ENCODE results near the gene FBL.
"Not testable (repeated sequence)": the region's sequence is repeated elsewhere in the genome, so short reads cannot be mapped to it uniquely, and the experiment has no call there.

Gene FBL

GRCh38 chr19:39881495-39882110 lies 35.4 kb upstream of the FBL start:
- TF ChIP-seq, protein P1, sequence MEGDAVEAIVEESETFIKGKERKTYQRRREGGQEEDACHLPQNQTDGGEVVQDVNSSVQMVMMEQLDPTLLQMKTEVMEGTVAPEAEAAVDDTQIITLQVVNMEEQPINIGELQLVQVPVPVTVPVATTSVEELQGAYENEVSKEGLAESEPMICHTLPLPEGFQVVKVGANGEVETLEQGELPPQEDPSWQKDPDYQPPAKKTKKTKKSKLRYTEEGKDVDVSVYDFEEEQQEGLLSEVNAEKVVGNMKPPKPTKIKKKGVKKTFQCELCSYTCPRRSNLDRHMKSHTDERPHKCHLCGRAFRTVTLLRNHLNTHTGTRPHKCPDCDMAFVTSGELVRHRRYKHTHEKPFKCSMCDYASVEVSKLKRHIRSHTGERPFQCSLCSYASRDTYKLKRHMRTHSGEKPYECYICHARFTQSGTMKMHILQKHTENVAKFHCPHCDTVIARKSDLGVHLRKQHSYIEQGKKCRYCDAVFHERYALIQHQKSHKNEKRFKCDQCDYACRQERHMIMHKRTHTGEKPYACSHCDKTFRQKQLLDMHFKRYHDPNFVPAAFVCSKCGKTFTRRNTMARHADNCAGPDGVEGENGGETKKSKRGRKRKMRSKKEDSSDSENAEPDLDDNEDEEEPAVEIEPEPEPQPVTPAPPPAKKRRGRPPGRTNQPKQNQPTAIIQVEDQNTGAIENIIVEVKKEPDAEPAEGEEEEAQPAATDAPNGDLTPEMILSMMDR (IDR thresholded peaks at IDR 0.05; ENCODE audit: extremely low read depth, missing control alignments): peak; percentile 31
- DNase-seq (ENCODE audit: low spot score): peak; percentile 74

DNA sequence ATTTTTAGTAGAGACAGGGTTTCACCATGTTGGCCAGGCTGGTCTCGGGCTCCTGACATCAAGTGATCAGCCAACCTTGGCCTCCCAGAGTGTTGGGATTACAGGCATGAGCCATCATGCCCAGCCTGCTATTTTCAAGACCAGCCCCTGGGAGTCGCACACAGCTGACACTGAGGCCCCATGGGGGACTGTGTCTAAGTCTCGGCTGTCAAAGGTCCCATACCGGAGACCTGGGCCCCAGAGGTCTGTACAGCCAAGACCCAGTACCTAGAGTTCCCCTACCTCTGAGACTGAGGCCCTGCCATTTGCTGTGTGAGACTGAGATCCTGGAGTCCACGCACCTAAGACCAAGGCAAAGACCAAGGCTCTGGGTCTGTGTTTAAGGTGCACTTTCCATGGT lies 34.1 kb upstream of the FBL start:
- not testable (repeated sequence) for DNase-seq (ENCODE audit: low spot score)

DNA sequence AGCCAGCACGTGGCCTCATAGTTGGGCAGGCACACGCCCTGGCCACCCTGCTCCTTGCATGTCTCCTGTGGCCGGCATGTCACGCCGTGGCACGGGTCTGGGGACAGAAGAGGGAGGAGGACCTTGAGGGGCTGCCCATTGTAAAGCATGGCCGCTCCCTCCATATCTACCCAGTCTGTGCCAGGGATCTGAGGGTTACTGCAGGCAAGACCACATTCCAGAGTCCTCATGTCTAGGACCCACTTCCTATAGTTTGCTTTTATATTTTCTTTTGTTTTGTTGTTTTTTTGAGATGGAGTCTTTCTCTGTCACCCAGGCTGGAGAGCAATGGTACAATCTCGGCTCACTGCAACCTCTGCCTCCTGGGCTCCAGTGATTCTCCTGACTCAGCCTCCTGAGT lies 33.6 kb upstream of the FBL start:
- DNase-seq (ENCODE audit: low spot score): not testable (repeated sequence)

DNA sequence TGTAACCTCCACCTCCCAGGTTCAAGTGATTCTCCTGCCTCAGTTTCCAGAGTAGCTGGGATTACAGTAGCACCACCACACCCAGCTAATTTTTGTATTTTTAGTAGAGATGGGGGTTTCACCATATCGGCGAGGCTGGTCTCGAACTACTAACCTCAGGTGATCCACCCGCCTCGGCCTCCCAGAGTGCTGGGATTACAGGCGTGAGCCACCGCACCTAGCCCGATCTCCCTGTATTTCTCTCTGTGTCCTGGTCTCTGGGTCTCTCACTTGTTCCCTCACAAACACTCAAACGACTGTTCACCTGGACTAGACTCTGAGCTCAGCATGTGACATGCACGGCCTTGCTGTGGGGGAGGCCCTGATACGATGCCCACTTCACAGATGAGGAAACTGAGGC lies 32.7 kb upstream of the FBL start:
- not testable (repeated sequence) for DNase-seq (ENCODE audit: low spot score)

DNA sequence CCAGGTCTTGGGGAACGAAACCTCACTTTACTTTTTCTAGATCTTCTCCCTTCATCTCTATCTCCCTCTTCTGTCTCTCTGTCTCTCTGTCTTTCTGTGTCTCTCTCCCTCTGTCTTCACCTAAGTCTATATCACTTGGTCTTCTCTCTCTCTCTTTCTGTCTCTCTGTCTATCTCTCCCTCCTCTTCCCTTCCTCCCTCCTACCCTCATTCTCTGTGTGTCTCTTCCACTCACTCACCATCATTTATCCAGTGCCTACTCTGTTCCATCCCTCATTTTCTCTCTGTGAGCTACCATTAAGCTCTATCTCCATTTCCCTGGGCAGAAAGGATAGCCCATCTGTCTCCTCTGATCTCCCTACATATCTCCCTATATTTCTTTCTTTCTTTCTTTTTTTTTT lies 32.2 kb upstream of the FBL start:
- DNase-seq (ENCODE audit: low spot score): peak; percentile 51
- TF ChIP-seq, protein P1 (IDR thresholded peaks at IDR 0.05; ENCODE audit: extremely low read depth, missing control alignments): no peak

- DNase-seq (ENCODE audit: low spot score): not testable (repeated sequence)
These were observed 31.8 kb upstream of the FBL start for GRCh38 chr19:39877982-39878381.

DNA sequence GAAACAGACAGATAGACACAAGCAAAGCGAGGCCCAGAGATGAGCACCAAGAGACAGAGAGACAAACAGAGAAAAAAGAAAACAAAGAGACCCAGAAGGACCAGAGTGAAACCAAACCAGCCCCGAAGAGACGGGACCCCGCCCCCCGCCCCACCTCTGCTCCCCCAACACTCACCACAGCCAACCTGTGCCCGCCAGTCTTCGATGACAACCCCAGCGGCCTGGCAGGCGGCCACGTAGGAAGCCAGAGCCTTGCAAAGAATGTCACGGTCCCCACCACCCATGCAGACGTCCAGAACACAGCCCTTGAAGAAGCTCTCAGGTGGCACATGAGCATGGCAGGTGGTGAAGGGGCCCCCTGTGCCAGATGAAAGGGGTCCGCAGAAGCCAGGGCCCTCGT lies 31.3 kb upstream of the FBL start:
- DNase-seq (ENCODE audit: low spot score): not testable (repeated sequence)

DNA sequence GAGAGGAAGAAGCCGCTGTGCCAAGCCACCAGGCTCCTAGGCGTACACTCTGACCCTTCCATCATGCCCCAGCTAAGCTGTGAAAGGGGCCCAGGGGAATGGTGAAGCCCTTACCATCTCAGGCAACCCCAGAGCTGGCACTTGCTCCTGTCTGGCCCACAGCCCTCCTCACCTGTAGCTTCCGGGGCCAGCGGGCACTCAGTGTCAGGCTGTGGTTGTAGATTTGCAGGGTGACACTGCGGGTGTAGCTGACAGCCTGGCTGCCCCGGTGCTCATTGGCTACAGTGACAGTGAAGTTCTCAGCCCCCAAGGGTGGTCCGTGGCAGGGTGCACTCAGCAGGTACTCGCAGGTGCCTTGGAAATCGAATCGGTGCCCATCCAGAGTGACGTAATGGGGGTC lies 30.3 kb upstream of the FBL start:
- DNase-seq (ENCODE audit: low spot score): not testable (repeated sequence)

DNA sequence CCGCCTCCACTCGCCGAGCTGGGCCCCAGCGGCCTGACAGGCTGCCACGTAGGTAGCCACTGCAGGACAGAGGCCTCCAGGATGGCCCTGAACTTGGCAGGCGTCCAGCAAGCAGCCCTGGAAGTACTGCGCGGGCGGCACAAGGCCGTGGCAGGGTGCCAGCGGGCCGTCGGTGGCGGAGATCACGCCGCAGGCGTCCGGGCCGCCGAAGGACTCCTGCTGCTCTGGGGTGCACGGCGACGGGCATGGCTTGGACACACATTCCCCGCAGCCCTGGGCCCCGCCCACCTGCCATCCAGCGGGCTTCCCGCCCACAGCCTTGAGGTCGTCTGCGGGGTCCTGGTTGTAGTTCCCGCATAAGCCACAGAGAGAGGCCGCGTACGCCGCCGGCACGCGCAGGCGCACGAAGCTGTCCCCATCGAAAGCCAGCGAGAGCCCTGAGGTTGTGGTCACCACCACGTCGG lies 29.3 kb upstream of the FBL start:
- DNase-seq (ENCODE audit: low spot score): not testable (repeated sequence)

GRCh38 chr19:39874404-39874803 lies 28.2 kb upstream of the FBL start:
- TF ChIP-seq, protein P1 (IDR thresholded peaks at IDR 0.05; ENCODE audit: extremely low read depth, missing control alignments): no peak
- peak; percentile 19 for DNase-seq (ENCODE audit: low spot score)

GRCh38 chr19:39873385-39873784 lies 27.2 kb upstream of the FBL start:
- TF ChIP-seq, protein P1 (IDR thresholded peaks at IDR 0.05; ENCODE audit: extremely low read depth, missing control alignments): no peak
- no peak for DNase-seq (ENCODE audit: low spot score)
